H54 (cell line): ENCODE results near the gene STXBP6.

ENCODE experiments used
- DNase-seq: peaks from one replicate; pipeline ENCODE4 v3.0.0; 2011; ENCODE audit warnings: low spot score, mixed read lengths; ENCODE audit not compliant: insufficient read length
- FAIRE-seq: peaks from 3 replicates; lab custom pipeline; 2011; peaks lifted over from hg19 to GRCh38; lab: Jason Lieb, UNC
- POLR2A ChIP-seq: IDR thresholded peaks from 2 replicates; pipeline ENCODE4 v1.6.1; 2011; ENCODE audit warnings: low read depth, mild to moderate bottlenecking, low read length

Gene STXBP6

GRCh38 chr14:24834956-24835355, 215.0 kb downstream of the STXBP6 start:
- no peak for DNase-seq
- no peak for FAIRE-seq
- no peak for TF ChIP-seq POLR2A

- FAIRE-seq (no peak), DNase-seq (no peak)
- TF ChIP-seq POLR2A, result no peak
These were observed 216.6 kb downstream of the STXBP6 start for GRCh38 chr14:24833385-24833784.

- TF ChIP-seq POLR2A, result no peak
- no peak for FAIRE-seq
- DNase-seq, result no peak
These were observed 218.3 kb downstream of the STXBP6 start for GRCh38 chr14:24831677-24832076.

- DNase-seq, result no peak
- no peak for FAIRE-seq
- no peak for TF ChIP-seq POLR2A
These were observed 220.1 kb downstream of the STXBP6 start for GRCh38 chr14:24829862-24830261.

GRCh38 chr14:24828486-24828885, 221.5 kb downstream of the STXBP6 start:
- no peak for TF ChIP-seq POLR2A
- FAIRE-seq, result no peak
- DNase-seq, result no peak

- FAIRE-seq (no peak), DNase-seq (no peak)
- no peak for TF ChIP-seq POLR2A
These were observed 223.6 kb downstream of the STXBP6 start for GRCh38 chr14:24826390-24826789.

- TF ChIP-seq POLR2A, result no peak
- FAIRE-seq, result no peak
These were observed 229.3 kb downstream of the STXBP6 start for GRCh38 chr14:24820616-24821015.

GRCh38 chr14:24818823-24819341, 231.1 kb downstream of the STXBP6 start:
- FAIRE-seq (no peak), DNase-seq (no peak)
- TF ChIP-seq POLR2A, result no peak

More at GRCh38 chr14:24820616-24821015, 229.3 kb downstream of the STXBP6 start:
- DNase-seq, result no peak

GRCh38 chr14:24818058-24818822, 231.7 kb downstream of the STXBP6 start:
- FAIRE-seq (no peak), DNase-seq (no peak)
- TF ChIP-seq POLR2A, result no peak

- DNase-seq (no peak), FAIRE-seq (no peak)
- TF ChIP-seq POLR2A, result no peak
These were observed 232.5 kb downstream of the STXBP6 start for GRCh38 chr14:24817212-24818057.

GRCh38 chr14:24816929-24817211, 233.1 kb downstream of the STXBP6 start:
- no peak for TF ChIP-seq POLR2A
- no peak for FAIRE-seq
- DNase-seq, result no peak

- FAIRE-seq (no peak), DNase-seq (no peak)
- no peak for TF ChIP-seq POLR2A
These were observed 233.7 kb downstream of the STXBP6 start for GRCh38 chr14:24816011-24816928.

GRCh38 chr14:24815543-24815942, 234.4 kb downstream of the STXBP6 start:
- no peak for FAIRE-seq
- no peak for TF ChIP-seq POLR2A

GRCh38 chr14:24814944-24815343, 235.0 kb downstream of the STXBP6 start:
- TF ChIP-seq POLR2A, result no peak
- DNase-seq, result no peak
- FAIRE-seq, result no peak

More at GRCh38 chr14:24815543-24815942, 234.4 kb downstream of the STXBP6 start:
- no peak for DNase-seq
